HG03108 (cell line): Measurements from ENCODE around the gene DGKZ.

Experiments used
- ATAC-seq: cut with Tn5 transposase; IDR thresholded peaks from one replicate; pipeline ENCODE4 v1.9.1; 2021; ENCODE audit warnings: moderate library complexity; ENCODE audit not compliant: unreplicated experiment

The DGKZ gene

GRCh38 chr11:46391578-46392420 is 44.5 kb downstream of the DGKZ start, which contains the start of gene CHRM4:
Gene CHRM4, minus strand, starts transcription at chr11:46391776. Its CDS starts 5,219 bp downstream, at chr11:46386557.
- ATAC-seq = no peak

GRCh38 chr11:46392421-46393230 is 45.4 kb downstream of the DGKZ start:
- peak; percentile 75 for ATAC-seq

DNA sequence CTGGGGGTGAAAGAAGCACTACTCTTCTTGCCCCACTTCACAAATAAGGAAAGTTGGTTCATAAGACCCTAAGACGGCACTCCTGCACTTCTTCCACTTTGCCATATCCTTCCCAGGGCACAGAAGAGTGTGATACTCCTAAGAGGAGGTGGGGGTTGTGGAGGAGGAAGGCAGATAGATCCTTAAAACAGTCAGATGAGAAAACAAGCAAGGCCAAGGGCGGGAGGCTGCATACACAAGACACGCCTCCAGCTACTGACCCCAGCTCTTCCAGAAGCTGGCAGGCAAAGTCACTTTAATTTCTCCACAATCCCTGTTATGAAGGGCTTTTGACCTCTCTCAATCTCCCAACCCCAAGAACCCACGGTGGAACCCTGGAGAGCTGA is 46.0 kb downstream of the DGKZ start:
- ATAC-seq = no peak

DNA sequence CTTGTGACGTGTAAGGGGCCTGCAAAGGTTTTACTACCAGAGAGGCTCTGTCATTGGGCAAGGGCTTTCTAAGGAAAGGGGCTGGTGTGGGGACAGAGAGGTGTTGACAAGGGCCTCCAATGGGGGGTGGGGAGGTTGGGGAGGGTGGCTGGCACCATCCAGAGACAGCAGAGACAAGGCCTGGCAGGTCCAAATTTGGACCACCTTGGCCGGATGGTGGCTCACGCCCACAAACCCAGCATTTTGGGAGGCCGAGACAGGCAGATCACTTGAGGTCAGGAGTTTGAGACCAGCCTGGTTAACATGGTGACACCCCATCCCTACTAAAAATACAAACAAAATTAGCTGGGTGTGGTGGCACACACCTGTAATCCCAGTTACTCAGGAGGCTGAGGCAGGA is 46.5 kb downstream of the DGKZ start:
- ATAC-seq = no peak

DNA sequence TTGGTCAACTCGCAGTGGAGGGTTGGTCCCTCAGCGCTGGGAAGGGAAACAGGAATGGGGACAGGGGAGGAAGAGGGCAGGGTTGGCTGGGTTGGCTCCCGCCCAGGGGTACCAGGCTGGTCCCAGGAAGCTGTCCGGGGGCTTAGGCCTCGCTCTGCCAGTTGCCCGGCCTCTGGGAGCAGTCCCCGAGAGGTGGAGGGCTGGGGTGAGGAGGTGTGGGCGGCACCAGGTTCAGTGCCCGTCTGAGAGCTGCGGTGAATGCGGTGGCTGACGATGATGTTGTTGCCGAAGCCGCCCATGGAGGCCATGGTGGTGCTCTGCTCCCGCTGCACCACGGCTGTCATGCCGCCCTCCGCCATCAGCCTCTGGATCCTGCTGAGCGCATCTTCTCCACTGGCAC is 50.3 kb downstream of the DGKZ start:
- ATAC-seq = no peak

GRCh38 chr11:46402957-46403902 is 56.0 kb downstream of the DGKZ start:
- ATAC-seq = no peak

DNA sequence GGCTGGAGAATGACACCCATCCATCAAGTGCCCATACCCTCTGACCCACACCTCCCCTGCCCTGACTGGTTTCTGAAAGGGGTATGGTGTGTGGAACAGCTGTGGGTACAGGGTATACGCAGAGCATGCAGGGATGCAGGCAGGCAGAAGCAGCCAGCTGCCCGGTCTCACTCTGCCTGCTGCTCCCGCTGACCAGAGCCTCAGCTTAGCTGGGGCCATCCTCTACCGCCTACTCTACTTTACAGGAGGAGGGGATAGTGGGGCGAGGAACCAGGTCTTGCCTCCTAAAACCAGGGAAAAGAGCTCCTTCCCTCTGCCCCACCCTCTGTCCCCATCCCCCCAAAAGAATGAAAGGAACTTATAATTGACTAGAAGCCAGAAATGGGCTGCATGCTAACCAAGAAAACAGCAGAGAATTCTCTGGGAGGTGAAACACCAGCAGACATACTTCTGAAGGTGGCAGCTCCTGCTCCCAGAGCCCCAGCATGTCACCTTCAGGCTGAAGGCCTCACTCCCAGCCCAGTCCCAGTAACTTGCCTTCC is 57.3 kb downstream of the DGKZ start:
- no peak for ATAC-seq

DNA sequence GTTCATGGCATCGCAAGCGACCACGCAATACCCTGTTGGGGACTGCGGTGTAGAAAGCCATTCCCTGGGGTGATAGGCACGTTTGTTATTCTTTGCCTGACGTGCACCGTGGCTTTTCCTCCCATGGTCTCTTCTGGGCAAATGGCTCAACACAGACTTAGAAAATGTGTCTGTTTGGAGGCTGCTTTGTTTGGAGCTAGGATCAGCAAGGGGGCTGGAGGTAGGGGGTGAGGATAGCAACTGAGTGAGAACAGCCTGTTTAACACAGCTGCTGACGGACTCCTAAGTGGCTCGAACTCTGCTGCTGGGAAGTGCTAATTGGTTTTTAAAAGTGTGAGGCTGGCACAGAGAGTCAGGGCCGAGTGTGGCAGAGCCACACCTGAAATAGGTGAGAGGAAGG is 60.4 kb downstream of the DGKZ start:
- no peak for ATAC-seq

- no peak for ATAC-seq
Observed at GRCh38 chr11:46408407-46408986, 61.2 kb downstream of the DGKZ start.

DNA sequence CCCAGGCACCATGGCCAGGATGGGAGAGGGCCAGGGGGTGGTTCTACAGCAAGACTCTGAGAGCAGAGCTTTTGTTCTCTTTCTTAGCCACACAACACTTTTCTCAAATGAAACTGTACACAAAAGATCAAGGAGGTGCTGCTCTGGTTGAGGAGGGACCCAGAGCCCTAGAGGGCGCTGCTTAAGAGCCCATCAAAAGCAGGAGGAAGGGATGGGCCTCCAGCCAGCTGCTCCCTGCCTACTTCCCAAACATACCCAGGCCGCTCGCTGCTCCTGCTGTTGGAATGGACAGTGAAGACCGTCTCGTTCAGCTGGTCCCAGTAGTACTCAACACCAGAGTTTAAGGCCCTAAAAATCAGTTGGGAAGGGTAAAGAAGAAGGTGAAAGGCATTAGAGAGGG is 62.8 kb downstream of the DGKZ start:
- no peak for ATAC-seq

GRCh38 chr11:46413760-46414465 is 66.7 kb downstream of the DGKZ start:
- no peak for ATAC-seq

DNA sequence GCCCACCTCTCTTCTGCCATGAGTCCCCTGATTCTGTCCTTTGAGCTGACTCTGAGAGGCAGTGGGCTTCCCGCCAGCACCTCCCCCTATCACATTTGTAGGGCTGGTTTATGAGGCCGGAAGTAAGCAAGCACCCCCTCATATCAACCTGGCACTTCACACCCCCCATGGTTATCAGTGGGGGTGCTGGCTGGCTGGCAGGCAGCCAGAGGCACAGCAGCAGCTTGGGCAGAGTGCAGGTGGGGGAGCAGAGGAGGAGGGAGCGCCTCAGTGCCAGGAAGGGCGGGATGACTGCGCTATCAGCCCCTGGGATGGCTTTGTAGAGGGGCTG is 67.2 kb downstream of the DGKZ start:
- ATAC-seq = no peak

DNA sequence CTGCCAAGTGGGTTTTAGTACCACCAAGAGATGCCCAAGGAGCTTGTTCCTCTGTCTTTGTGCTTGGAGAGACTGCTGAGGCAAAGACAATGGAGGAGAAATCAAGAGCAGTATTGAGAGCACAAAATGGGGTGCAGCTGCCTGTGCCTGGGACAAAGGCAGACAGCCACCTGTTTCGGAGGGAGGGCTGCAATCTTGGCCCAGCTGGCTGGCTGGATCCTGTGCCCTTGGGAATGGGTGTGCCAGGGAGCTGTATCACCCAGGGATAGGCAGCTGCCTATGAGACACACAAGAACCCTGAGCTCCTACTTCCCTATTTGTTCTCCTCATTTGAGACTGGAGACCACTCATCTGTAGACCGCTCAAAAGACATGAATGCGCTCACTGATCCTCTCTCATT is 67.6 kb downstream of the DGKZ start:
- ATAC-seq = no peak

- no peak for ATAC-seq
Observed at GRCh38 chr11:46417711-46418110, 70.4 kb downstream of the DGKZ start.

DNA sequence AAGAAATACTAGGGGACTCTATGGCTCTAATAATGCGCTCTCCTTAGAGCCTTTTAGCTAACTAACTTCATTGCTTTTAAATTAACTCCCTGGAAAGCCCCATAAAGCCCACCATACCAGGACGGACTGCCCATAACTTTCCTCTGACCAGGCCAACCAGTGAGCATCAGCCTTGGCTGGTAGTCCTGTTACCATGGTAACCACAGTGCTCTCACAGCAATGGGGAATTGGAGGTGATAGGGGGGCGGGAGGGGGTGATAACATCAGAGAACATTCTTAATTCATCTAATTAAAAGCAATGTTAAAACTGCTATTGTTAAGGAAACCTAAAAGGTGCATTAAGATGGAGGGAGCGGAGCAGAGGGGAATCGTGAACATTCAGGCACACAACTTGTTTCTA is 71.5 kb downstream of the DGKZ start:
- no peak for ATAC-seq

DNA sequence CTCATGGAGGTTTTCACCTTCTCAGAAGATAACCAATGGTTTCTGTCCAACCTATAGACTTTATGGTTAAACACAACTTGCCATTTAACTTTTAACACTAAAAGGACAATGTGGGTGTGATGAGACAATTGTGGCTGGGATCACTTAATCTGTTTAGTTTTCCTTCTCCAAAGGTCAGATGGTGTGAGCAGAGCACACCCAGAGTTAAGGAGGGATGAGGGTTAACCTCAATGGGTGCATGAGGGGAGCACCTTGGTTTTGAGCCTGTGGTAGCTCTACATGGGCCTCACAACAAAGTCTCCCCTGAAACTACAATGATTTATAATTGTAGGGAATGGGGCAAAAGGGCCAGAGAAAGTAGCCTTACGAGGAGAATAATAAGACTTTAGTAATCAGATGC is 73.2 kb downstream of the DGKZ start:
- ATAC-seq = no peak

- no peak for ATAC-seq
Observed at GRCh38 chr11:46421257-46421880, 74.1 kb downstream of the DGKZ start.

- no peak for ATAC-seq
Observed at GRCh38 chr11:46422588-46422987, 75.3 kb downstream of the DGKZ start.

GRCh38 chr11:46426233-46426991 is 79.1 kb downstream of the DGKZ start:
- no peak for ATAC-seq
